Urothelium cell line (cell line): ENCODE measurements around the gene NUP93.
A peak's percentile ranks its signal among the peaks of the same experiment; 100 is the strongest.

Experiments used
- DNase-seq: peaks from one replicate; pipeline ENCODE4 v3.0.0; 2011; ENCODE audit warnings: low spot score, mixed read lengths
- FAIRE-seq: peaks from 2 replicates; lab custom pipeline; 2011; peaks lifted over from hg19 to GRCh38; lab: Jason Lieb, UNC

The NUP93 gene

GRCh38 chr16:56741399-56741798 is 11.5 kb downstream of the NUP93 start:
- no peak for FAIRE-seq
- DNase-seq: no peak

GRCh38 chr16:56742030-56742984 is 12.4 kb downstream of the NUP93 start:
- FAIRE-seq (no peak), DNase-seq (peak; percentile 19)

- DNase-seq: no peak
- no peak for FAIRE-seq
These were observed 13.9 kb downstream of the NUP93 start for GRCh38 chr16:56743840-56744239.

GRCh38 chr16:56744996-56745640 is 15.2 kb downstream of the NUP93 start:
- DNase-seq (no peak), FAIRE-seq (no peak)

GRCh38 chr16:56747486-56748045 is 17.6 kb downstream of the NUP93 start:
- DNase-seq (no peak), FAIRE-seq (no peak)

- FAIRE-seq: no peak
- DNase-seq: no peak
These were observed 18.3 kb downstream of the NUP93 start for GRCh38 chr16:56748191-56748590.

- FAIRE-seq (no peak), DNase-seq (no peak)
These were observed 18.9 kb downstream of the NUP93 start for GRCh38 chr16:56748826-56749225.

GRCh38 chr16:56749672-56750491 is 20.0 kb downstream of the NUP93 start:
- DNase-seq (no peak), FAIRE-seq (no peak)

- no peak for DNase-seq
- no peak for FAIRE-seq
These were observed 23.5 kb downstream of the NUP93 start for GRCh38 chr16:56753410-56753809.

- no peak for FAIRE-seq
- DNase-seq: no peak
These were observed 25.1 kb downstream of the NUP93 start for GRCh38 chr16:56755038-56755437.

GRCh38 chr16:56758432-56758831 is 28.5 kb downstream of the NUP93 start:
- DNase-seq: no peak
- FAIRE-seq: no peak

GRCh38 chr16:56758930-56759329 is 29.0 kb downstream of the NUP93 start:
- FAIRE-seq: no peak
- DNase-seq: no peak

GRCh38 chr16:56763291-56763916 is 33.5 kb downstream of the NUP93 start:
- DNase-seq: no peak
- FAIRE-seq: no peak

- FAIRE-seq (no peak), DNase-seq (no peak)
These were observed 34.9 kb downstream of the NUP93 start for GRCh38 chr16:56764835-56765234.

- FAIRE-seq: no peak
- DNase-seq: no peak
These were observed 36.0 kb downstream of the NUP93 start for GRCh38 chr16:56765949-56766348.

GRCh38 chr16:56767024-56767423 is 37.1 kb downstream of the NUP93 start:
- no peak for FAIRE-seq
- no peak for DNase-seq

GRCh38 chr16:56769677-56770076 is 39.7 kb downstream of the NUP93 start:
- no peak for FAIRE-seq
- no peak for DNase-seq

GRCh38 chr16:56771558-56772279 is 41.8 kb downstream of the NUP93 start:
- no peak for FAIRE-seq
- DNase-seq: no peak

GRCh38 chr16:56773532-56773931 is 43.6 kb downstream of the NUP93 start:
- no peak for DNase-seq
- no peak for FAIRE-seq
